ENCODE data around the gene LHFPL2. TPM values are rescaled to one million over a fixed set of nuclear protein-coding genes. Genes with fewer than 3 reads are reported as not detected.
A peak's percentile ranks its signal among the peaks of the same experiment; 100 is the strongest.

The LHFPL2 gene
- total RNA-seq, 4 donors from 2014 or later = 34.4 to 79.6 (median 51.5) TPM

DNA sequence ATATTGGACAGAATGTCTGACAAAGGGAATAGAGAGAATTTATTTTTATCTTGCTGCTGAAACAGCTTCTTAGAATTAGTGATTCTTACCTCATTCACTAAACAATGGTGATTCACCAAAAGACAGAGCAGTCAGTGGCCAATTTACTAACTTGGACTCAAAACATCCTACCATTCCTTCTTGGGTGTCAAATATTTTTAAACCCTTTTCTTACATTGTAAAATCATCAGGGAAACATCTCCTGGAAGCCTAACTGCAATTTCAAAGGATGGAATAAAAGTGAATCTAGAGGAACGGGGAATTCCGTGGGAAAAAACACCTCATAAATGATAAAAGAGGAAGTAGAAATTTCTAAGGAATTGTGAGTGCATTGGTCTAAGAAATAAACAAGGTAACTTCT lies 97.7 kb downstream of the LHFPL2 start:
- Histone ChIP-seq H3K4me1 (peaks cover 7 to 17% (median 10%) of the 10 kb centered on the region in 4 donors), H3K36me3 (no peaks in the 10 kb centered on the region), H3K9me3 (no peaks in the 10 kb centered on the region), H3K27ac (no peak overlapping the region), H3K4me3 (no peak overlapping the region), H3K27me3 (no peaks in the 10 kb centered on the region)
- TF ChIP-seq POLR2AphosphoS5 (IDR thresholded peaks at IDR 0.05) (no peak), EP300 (IDR thresholded peaks at IDR 0.05; ENCODE audit: low read depth) (no peak), POLR2A (IDR thresholded peaks at IDR 0.05) (no peak), CTCF (IDR thresholded peaks at IDR 0.05) (no peak)
- no peak for DNase-seq
- in situ Hi-C loops (cut with MboI; ENCODE audit: low pct_ligation_motif_present in 1 of 4, low pct_unique_long_range_greater_than_20kb in 1 of 4, low sequenced_read_pairs in 3 of 4) = no loop called here
- intact Hi-C loops (cut with DNase I; ENCODE audit: low total_unique reads) = no loop called here
- WGBS, 2 donors (ENCODE audit: low coverage in 1 of 2) = 66 to 73% methylated on average over 2 of the region's 2 CpGs

DNA sequence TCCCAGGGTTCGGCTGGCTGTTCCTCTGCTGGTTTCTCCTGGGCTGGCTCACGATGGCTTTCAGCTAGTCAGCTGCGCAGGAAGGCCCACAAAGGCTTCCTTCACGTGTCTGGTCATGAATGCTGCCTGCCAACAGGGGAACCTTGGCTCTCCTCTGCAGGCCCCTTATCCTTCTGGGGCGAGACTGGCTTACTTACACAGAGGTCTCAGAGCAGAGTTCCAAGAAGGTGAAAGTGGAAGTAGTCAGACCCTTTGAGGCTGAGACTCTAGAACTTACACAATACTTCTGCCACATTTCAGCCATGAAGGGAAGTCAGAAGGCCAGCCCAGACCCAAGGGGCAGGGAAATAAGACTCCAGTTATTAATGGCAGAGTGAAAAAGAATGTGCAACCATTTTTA lies 99.5 kb downstream of the LHFPL2 start:
- Histone ChIP-seq H3K4me3 (no peak overlapping the region), H3K27me3 (no peaks in the 10 kb centered on the region), H3K27ac (peak overlapping the region; percentile 65 to 73 (median 70)), H3K9me3 (no peaks in the 10 kb centered on the region), H3K36me3 (no peaks in the 10 kb centered on the region), H3K4me1 (peaks cover 7 to 18% (median 10%) of the 10 kb centered on the region in 4 donors)
- WGBS, 2 donors (ENCODE audit: low coverage in 1 of 2) = 77% methylated on average over 5 of the region's 5 CpGs; no CpG with 5 or more reads in 1 of the 2 donors
- peak; percentile 17 for DNase-seq
- intact Hi-C loops (cut with DNase I; ENCODE audit: low total_unique reads) = no loop called here
- no peak for TF ChIP-seq CTCF (IDR thresholded peaks at IDR 0.05)
- TF ChIP-seq EP300 (IDR thresholded peaks at IDR 0.05; ENCODE audit: low read depth) = no peak
- no peak for TF ChIP-seq POLR2A (IDR thresholded peaks at IDR 0.05)
- TF ChIP-seq POLR2AphosphoS5 (IDR thresholded peaks at IDR 0.05) = no peak
- in situ Hi-C loops (cut with MboI; ENCODE audit: low pct_ligation_motif_present in 1 of 4, low pct_unique_long_range_greater_than_20kb in 1 of 4, low sequenced_read_pairs in 3 of 4) = loop anchor here in 1 of 4 donors (25.0 kb wide), 1 partner anchor 438 kb away; the partner anchor contains the start of gene ARSB

GRCh38 chr5:78547731-78548615 lies 100.6 kb downstream of the LHFPL2 start:
- in situ Hi-C loops (cut with MboI; ENCODE audit: low pct_ligation_motif_present in 1 of 4, low pct_unique_long_range_greater_than_20kb in 1 of 4, low sequenced_read_pairs in 3 of 4) (loop anchor here in 1 of 4 donors (25.0 kb wide), 1 partner anchor 439 kb away; the partner anchor contains the start of gene ARSB), intact Hi-C loops (cut with DNase I; ENCODE audit: low total_unique reads) (no loop called here)
- DNase-seq = peak; percentile 55
- no peaks in the 10 kb centered on the region for H3K36me3 ChIP-seq
- H3K27ac ChIP-seq = peak overlapping the region; percentile 65 to 73 (median 70)
- peaks cover 7 to 18% (median 10%) of the 10 kb centered on the region in 4 donors for H3K4me1 ChIP-seq
- H3K4me3 ChIP-seq = no peak overlapping the region
- 57 to 77% methylated on average over 4 to 21 of the region's 21 CpGs for WGBS, 2 donors (ENCODE audit: low coverage in 1 of 2)
- no peaks in the 10 kb centered on the region for H3K9me3 ChIP-seq
- peak in 2 of 3 donors; percentile 41 to 52 for TF ChIP-seq POLR2AphosphoS5 (IDR thresholded peaks at IDR 0.05)
- TF ChIP-seq POLR2A (IDR thresholded peaks at IDR 0.05) = no peak
- H3K27me3 ChIP-seq = no peaks in the 10 kb centered on the region

DNA sequence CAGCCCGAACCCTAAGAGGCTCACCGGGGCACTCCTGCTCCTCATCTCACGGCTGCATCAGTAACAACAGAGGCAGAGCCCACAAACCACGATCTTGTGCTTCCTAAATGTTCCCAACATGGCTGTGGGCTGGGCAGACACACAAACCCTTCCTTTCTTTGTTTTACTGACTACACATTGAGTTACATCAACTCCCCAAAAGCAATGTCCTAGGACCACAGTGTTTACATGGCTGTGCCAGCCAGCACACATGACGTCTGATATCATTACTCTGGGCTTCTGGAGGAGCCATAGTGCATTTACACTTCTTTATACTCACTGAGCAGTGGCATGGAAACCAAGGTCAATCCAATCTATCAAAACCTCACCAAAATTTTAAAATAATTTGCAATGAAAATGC lies 101.4 kb downstream of the LHFPL2 start:
- no peak overlapping the region for H3K4me3 ChIP-seq
- 70 to 77% methylated on average over 2 to 5 of the region's 5 CpGs for WGBS, 2 donors (ENCODE audit: low coverage in 1 of 2)
- intact Hi-C loops (cut with DNase I; ENCODE audit: low total_unique reads) = no loop called here
- in situ Hi-C loops (cut with MboI; ENCODE audit: low pct_ligation_motif_present in 1 of 4, low pct_unique_long_range_greater_than_20kb in 1 of 4, low sequenced_read_pairs in 3 of 4) = loop anchor here in 1 of 4 donors (25.0 kb wide), 1 partner anchor 440 kb away; the partner anchor contains the start of gene ARSB
- H3K27ac ChIP-seq = peak overlapping the region; percentile 65 to 73 (median 70)
- H3K9me3 ChIP-seq = no peaks in the 10 kb centered on the region
- H3K4me1 ChIP-seq = peaks cover 7 to 18% (median 10%) of the 10 kb centered on the region in 4 donors
- DNase-seq = no peak
- no peaks in the 10 kb centered on the region for H3K36me3 ChIP-seq
- no peaks in the 10 kb centered on the region for H3K27me3 ChIP-seq
- TF ChIP-seq POLR2A (IDR thresholded peaks at IDR 0.05) = no peak
- peak; percentile 24 to 43 (median 40) for TF ChIP-seq POLR2AphosphoS5 (IDR thresholded peaks at IDR 0.05)

Measured in transverse colon (tissue), 4 donors.